Measurements from ENCODE around the gene CLDN20.

Gene CLDN20

GRCh38 chr6:155313602-155314091, 49.8 kb downstream of the CLDN20 start:
- no peak for DNase-seq

- peak; percentile 93 to 97 for DNase-seq
Measured at GRCh38 chr6:155314092-155314772, 50.4 kb downstream of the CLDN20 start, which contains the start of gene TFB1M. Gene TFB1M (minus strand): TSS chr6:155314484. CDS start chr6:155314428, 56 bp downstream.

- peak in 1 of 2 experiments; percentile 53 for DNase-seq
Measured at GRCh38 chr6:155314773-155315515, 51.1 kb downstream of the CLDN20 start.

- DNase-seq, result no peak
Measured at GRCh38 chr6:155315516-155315871, 51.7 kb downstream of the CLDN20 start.

- DNase-seq, result no peak
Measured at GRCh38 chr6:155316419-155316818, 52.6 kb downstream of the CLDN20 start.

GRCh38 chr6:155317186-155317585, 53.4 kb downstream of the CLDN20 start:
- DNase-seq, result no peak

- DNase-seq, result no peak
Measured at GRCh38 chr6:155319902-155320301, 56.1 kb downstream of the CLDN20 start.

GRCh38 chr6:155324172-155324571, 60.4 kb downstream of the CLDN20 start:
- DNase-seq, result no peak

- DNase-seq, result no peak
Measured at GRCh38 chr6:155324993-155325392, 61.2 kb downstream of the CLDN20 start.

- DNase-seq, result no peak
Measured at GRCh38 chr6:155325700-155326516, 62.1 kb downstream of the CLDN20 start.
